Activated B cell treated with CpG ODN at 0.5 μM for 24 hours (primary cell): Measurements from ENCODE around the gene TMEM74B. TPM values are rescaled to one million over a fixed set of nuclear protein-coding genes. Genes with fewer than 3 reads are reported as not detected.
"Not testable (repeated sequence)": the region's sequence is repeated elsewhere in the genome, so short reads cannot be mapped to it uniquely, and the experiment has no call there.

Source experiments
- ATAC-seq: fragments of 200-7000 bp; cut with Tn5 transposase; one replicate; pipeline ENCODE4 v1.10.0; 2021; ENCODE audit warnings: low read depth, mild to moderate bottlenecking, moderate library complexity
- CTCF ChIA-PET: fragments of 350-600 bp; sonication (Branson Sonifier 250); formaldehyde crosslinking; loops from one replicate; lab custom pipeline; 2021; ENCODE audit warnings: antibody characterized with exemption; lab: Charles Lee
- POLR2A ChIA-PET: fragments of 350-600 bp; sonication (Branson Sonifier 250); formaldehyde crosslinking; loops from one replicate; lab custom pipeline; 2021; ENCODE audit warnings: antibody characterized with exemption; lab: Charles Lee
- DNase-seq: peaks from one replicate; pipeline ENCODE4 v3.0.0; 2022
- H3K27ac Mint-ChIP-seq: one replicate; pipeline ENCODE4 v1.8.0; 2020; ENCODE audit warnings: mixed read lengths
- H3K27me3 Mint-ChIP-seq: one replicate; pipeline ENCODE4 v1.8.0; 2021; ENCODE audit warnings: mixed read lengths
- H3K36me3 Mint-ChIP-seq: one replicate; pipeline ENCODE4 v1.8.0; 2021; ENCODE audit warnings: low read depth, mixed read lengths
- H3K4me1 Mint-ChIP-seq: one replicate; pipeline ENCODE4 v1.8.0; 2021; ENCODE audit warnings: mixed read lengths
- H3K4me3 Mint-ChIP-seq: one replicate; pipeline ENCODE4 v1.8.0; 2020; ENCODE audit warnings: mild to moderate bottlenecking, mixed read lengths
- H3K9me3 Mint-ChIP-seq: one replicate; pipeline ENCODE4 v1.8.0; 2020; ENCODE audit warnings: mixed read lengths
- intact Hi-C: fragments of 100-400 bp; cut with micrococcal nuclease; formaldehyde crosslinking; loops from one replicate; pipeline ENCODE4 v1.15.1; 2024
- total RNA-seq: library from RNA; stranded (reverse); gene quantifications from 2 replicates; pipeline ENCODE4 v1.2.3, GENCODE V29; 2022
- TF ChIP-seq, protein P1 (sequence below): fragments of 200-600 bp; IDR thresholded peaks from one replicate; pipeline ENCODE4 v1.8.0; 2022; ENCODE audit warnings: antibody characterized with exemption, mild to moderate bottlenecking

Gene TMEM74B
- total RNA-seq, 1 donor from 2014 or later = 0.20 TPM

DNA sequence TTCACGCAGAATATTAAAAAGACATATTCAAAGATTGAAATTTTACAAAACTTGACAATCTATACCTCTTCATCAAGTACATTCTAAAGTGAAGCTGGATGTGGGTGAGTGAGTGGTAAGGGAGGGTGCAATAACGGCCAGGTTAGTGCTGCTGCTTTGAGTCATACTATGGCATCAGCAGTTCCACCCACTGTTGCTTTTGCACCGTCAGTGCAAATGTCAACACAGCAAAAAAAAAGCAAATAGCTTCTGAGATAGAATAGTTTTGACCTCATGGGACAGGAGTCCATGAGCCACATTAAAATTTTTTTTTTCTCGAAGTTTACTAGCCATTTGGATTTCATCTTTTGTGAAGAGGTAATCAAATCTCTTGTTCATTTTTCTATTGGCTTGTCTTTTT lies 34.6 kb downstream of the TMEM74B start:
- POLR2A ChIA-PET = no interaction called here

DNA sequence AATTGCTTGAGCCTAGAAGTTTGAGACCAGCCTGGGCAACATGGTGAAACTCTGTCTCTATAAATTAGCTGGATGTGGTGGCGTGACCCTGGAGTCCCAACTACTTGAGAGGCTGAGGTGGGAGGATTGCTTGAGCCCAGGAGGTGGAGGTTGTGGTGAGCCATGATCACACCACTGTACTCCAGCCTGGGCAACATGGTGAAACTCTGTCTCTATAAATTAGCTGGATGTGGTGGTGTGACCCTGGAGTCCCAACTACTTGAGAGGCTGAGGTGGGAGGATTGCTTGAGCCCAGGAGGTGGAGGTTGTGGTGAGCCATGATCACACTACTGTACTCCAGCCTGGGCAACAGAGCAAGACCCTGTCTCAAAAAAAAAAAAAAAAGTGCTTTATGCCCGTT lies 35.0 kb downstream of the TMEM74B start:
- H3K27me3 Mint-ChIP-seq, ATAC-seq, H3K27ac Mint-ChIP-seq, POLR2A ChIA-PET, intact Hi-C loops, H3K4me3 Mint-ChIP-seq, H3K9me3 Mint-ChIP-seq, H3K4me1 Mint-ChIP-seq, CTCF ChIA-PET, DNase-seq: not testable (repeated sequence)
- H3K36me3 Mint-ChIP-seq = peaks cover 83% of the 10 kb centered on the region

More for the DNA sequence above, 34.6 kb downstream of the TMEM74B start:
- CTCF ChIA-PET = no interaction called here
- Mint-ChIP-seq H3K9me3 (peaks cover 3% of the 10 kb centered on the region), H3K36me3 (peaks cover 86% of the 10 kb centered on the region), H3K4me1 (peaks cover 4% of the 10 kb centered on the region), H3K4me3 (no peak overlapping the region), H3K27me3 (no peaks in the 10 kb centered on the region), H3K27ac (no peak overlapping the region)
- TF ChIP-seq, protein P1, sequence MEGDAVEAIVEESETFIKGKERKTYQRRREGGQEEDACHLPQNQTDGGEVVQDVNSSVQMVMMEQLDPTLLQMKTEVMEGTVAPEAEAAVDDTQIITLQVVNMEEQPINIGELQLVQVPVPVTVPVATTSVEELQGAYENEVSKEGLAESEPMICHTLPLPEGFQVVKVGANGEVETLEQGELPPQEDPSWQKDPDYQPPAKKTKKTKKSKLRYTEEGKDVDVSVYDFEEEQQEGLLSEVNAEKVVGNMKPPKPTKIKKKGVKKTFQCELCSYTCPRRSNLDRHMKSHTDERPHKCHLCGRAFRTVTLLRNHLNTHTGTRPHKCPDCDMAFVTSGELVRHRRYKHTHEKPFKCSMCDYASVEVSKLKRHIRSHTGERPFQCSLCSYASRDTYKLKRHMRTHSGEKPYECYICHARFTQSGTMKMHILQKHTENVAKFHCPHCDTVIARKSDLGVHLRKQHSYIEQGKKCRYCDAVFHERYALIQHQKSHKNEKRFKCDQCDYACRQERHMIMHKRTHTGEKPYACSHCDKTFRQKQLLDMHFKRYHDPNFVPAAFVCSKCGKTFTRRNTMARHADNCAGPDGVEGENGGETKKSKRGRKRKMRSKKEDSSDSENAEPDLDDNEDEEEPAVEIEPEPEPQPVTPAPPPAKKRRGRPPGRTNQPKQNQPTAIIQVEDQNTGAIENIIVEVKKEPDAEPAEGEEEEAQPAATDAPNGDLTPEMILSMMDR = no peak
- no peak for ATAC-seq
- DNase-seq = no peak
- intact Hi-C loops = no loop called here

DNA sequence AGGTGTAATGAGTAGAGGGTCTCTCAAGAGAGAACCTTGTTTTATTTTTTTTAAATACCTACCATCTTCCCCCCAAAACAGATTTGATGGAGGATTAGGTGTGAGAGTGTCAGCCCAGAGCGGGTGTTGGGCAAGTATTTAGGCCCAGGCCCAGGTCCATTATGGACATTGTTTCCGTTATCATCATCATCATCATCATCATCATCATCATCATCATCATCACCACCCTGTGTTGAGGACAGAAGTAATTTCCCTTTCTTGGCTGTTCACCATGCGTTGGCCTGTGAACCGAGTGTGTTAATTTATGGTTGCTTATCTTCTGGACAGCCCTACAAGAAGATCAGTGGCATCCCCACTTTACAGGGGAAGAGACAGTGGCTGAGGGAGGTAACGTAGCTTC lies 37.8 kb downstream of the TMEM74B start:
- ATAC-seq (no peak), DNase-seq (no peak)
- Mint-ChIP-seq H3K27ac (no peak overlapping the region), H3K4me3 (no peak overlapping the region), H3K36me3 (peaks cover 85% of the 10 kb centered on the region), H3K27me3 (no peaks in the 10 kb centered on the region), H3K4me1 (peaks cover 5% of the 10 kb centered on the region), H3K9me3 (no peaks in the 10 kb centered on the region)
- intact Hi-C loops = no loop called here
- CTCF ChIA-PET = no interaction called here
- TF ChIP-seq, protein P1 = no peak
- POLR2A ChIA-PET = no interaction called here

DNA sequence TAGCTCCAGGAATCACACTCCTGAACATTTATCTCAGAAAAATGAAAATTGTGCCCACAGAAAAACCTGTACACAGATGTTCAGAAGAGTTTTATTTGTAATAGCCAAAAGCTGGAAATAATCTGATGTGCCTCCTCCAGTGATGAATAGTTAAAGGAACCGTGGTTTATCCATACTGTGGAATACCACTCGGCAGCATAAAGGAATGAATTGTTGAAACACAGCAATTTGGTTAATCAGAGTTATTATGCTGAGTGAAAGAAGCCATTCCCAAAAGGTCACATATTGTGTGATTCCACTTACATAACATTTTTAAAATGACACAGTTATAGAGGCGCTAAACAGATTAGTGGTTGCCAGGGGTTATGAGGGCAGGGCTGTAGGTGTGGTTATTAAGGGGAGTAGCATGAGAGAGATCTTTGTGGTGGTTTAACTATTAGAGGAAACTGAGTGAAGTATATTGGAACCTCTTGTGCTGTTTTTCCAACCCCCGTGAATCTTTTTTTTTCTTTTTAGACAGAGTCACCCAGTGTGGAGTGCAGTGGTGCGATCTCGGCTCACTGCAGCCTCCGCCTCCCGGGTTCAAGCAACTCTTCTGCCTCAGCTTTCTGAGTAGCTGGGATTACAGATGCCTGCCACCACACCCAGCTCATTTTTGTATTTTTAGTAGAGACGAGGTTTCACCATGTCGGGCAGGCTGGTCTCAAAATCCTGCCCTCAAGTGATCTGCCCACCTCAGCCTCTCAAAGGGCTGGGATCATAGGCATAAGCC lies 40.2 kb downstream of the TMEM74B start:
- H3K4me1 Mint-ChIP-seq = peaks cover 5% of the 10 kb centered on the region

DNA sequence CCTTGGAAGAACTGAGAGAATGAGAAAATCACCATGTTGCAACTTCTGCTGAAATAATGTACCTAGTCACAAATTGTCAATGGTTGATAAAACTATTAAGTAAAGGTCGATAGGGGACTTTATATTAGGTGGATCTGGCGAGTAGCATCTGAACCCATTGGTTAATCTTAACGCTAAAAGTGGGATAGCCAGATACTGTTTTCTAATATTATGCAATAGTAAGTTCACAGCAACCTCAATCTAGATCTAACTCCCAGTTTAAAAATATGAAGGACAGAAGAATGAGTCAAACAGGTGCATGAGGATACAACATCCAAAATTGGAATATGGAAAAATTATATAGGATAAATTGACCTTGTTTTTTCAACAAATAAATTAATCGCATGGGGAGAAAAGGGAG lies 47.5 kb downstream of the TMEM74B start:
- ATAC-seq (no peak), DNase-seq (no peak)
- peaks cover 4% of the 10 kb centered on the region for H3K9me3 Mint-ChIP-seq
- intact Hi-C loops = no loop called here
- CTCF ChIA-PET = no interaction called here
- H3K36me3 Mint-ChIP-seq = peaks cover 88% of the 10 kb centered on the region
- H3K27me3 Mint-ChIP-seq = no peaks in the 10 kb centered on the region
- POLR2A ChIA-PET = no interaction called here
- H3K4me3 Mint-ChIP-seq = no peak overlapping the region
- no peak overlapping the region for H3K27ac Mint-ChIP-seq
- H3K4me1 Mint-ChIP-seq = peaks cover 8% of the 10 kb centered on the region
- TF ChIP-seq, protein P1 = no peak

More for the DNA sequence above, 40.2 kb downstream of the TMEM74B start:
- no peaks in the 10 kb centered on the region for H3K9me3 Mint-ChIP-seq
- no peak overlapping the region for H3K27ac Mint-ChIP-seq
- peaks cover 88% of the 10 kb centered on the region for H3K36me3 Mint-ChIP-seq
- ATAC-seq = no peak
- POLR2A ChIA-PET = no interaction called here
- intact Hi-C loops = no loop called here
- TF ChIP-seq, protein P1 = no peak
- CTCF ChIA-PET = no interaction called here
- no peak overlapping the region for H3K4me3 Mint-ChIP-seq
- H3K27me3 Mint-ChIP-seq = no peaks in the 10 kb centered on the region
- DNase-seq = no peak
